Ishikawa (cell line): ENCODE results near the gene NBAS.

Source experiments
- CREB1 ChIP-seq: IDR thresholded peaks from 2 replicates; pipeline ENCODE4 v1.6.1; 2012; ENCODE audit warnings: low read depth
- EGR1 ChIP-seq: IDR thresholded peaks from 2 replicates; pipeline ENCODE4 v1.6.1; 2012
- EP300 ChIP-seq: IDR thresholded peaks from 2 replicates; pipeline ENCODE4 v1.6.1; 2012; ENCODE audit warnings: borderline replicate concordance
- MAX ChIP-seq: IDR thresholded peaks from 2 replicates; pipeline ENCODE4 v1.6.1; 2012
- NFIC ChIP-seq: IDR thresholded peaks from 2 replicates; pipeline ENCODE4 v1.6.1; 2012
- RAD21 ChIP-seq: IDR thresholded peaks from 2 replicates; pipeline ENCODE4 v1.6.1; 2012; ENCODE audit warnings: low read depth
- REST ChIP-seq: IDR thresholded peaks from 2 replicates; pipeline ENCODE4 v1.6.1; 2012; ENCODE audit warnings: low read depth, mild to moderate bottlenecking
- TCF12 ChIP-seq: IDR thresholded peaks from 2 replicates; pipeline ENCODE4 v1.6.1; 2012; ENCODE audit warnings: low read depth
- TEAD4 ChIP-seq: IDR thresholded peaks from 2 replicates; pipeline ENCODE4 v1.6.1; 2012
- USF1 ChIP-seq: IDR thresholded peaks from 2 replicates; pipeline ENCODE4 v1.6.1; 2012

GRCh38 chr2:15377202-15377601 lies 183.9 kb downstream of the NBAS start:
- no peak for TF ChIP-seq EP300
- no peak for TF ChIP-seq NFIC
- no peak for TF ChIP-seq RAD21
- no peak for TF ChIP-seq EGR1
- TF ChIP-seq CREB1 = no peak
- no peak for TF ChIP-seq TEAD4
- TF ChIP-seq MAX = no peak
- no peak for TF ChIP-seq TCF12
- no peak for TF ChIP-seq REST
- no peak for TF ChIP-seq USF1
